GM10248 (cell line): ENCODE measurements around the gene PTPRR.

ENCODE experiments used
- CTCF ChIA-PET: fragments of 300-600 bp; sonication (Branson Sonifier 250); formaldehyde crosslinking; extraction: SDS; loops from one replicate; lab custom pipeline; 2021; ENCODE audit warnings: antibody characterized with exemption; lab: Yijun Ruan, JAX
- POLR2A ChIA-PET: fragments of 350-650 bp; sonication (Branson Sonifier 250); formaldehyde crosslinking; extraction: SDS; loops from one replicate; lab custom pipeline; 2020; ENCODE audit warnings: antibody characterized with exemption; lab: Yijun Ruan, JAX
- DNase-seq: peaks from one replicate; pipeline ENCODE4 v3.0.0; 2012; ENCODE audit errors: extremely low spot score
- CTCF ChIP-seq: IDR thresholded peaks from 2 replicates; pipeline ENCODE4 v1.5.1; 2012; ENCODE audit warnings: mild to moderate bottlenecking, low read depth; ENCODE audit errors: extremely low read depth, missing control alignments, control extremely low read depth

PTPRR gene

GRCh38 chr12:70840656-70841350, 79.7 kb downstream of the PTPRR start:
- POLR2A ChIA-PET, result no interaction called here
- no peak for TF ChIP-seq CTCF
- DNase-seq, result no peak
- CTCF ChIA-PET, result interaction anchor here (1.6 kb wide), 1 partner anchor 10 kb away, joined by 4 read pairs; no protein-coding TSS in a partner anchor

DNA sequence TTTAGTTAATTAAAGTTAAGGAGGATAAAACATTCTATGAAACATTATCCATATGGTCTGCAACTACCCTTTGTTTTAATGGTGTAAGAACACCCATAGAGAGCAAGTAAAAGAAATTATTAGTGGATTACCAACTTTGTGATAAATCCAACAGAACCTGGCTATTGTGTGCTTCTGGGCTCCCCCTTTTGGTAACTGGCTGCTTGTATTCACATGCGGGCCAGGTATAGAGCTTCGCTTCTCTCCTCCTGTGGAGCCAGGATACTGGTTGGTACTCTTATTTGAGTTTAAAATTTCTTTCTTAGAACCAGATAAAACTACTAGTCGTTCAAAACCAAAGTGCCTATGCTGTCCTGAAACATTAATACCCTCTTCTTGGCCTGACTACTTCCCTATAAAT, 81.0 kb downstream of the PTPRR start:
- no peak for TF ChIP-seq CTCF
- POLR2A ChIA-PET, result no interaction called here
- CTCF ChIA-PET, result interaction anchor here (1.6 kb wide), 1 partner anchor 8 kb away, joined by 4 read pairs; no protein-coding TSS in a partner anchor
- DNase-seq, result no peak

- no peak for DNase-seq
- no peak for TF ChIP-seq CTCF
- POLR2A ChIA-PET, result no interaction called here
- CTCF ChIA-PET, result no interaction called here
Observed at GRCh38 chr12:70838127-70838526, 82.4 kb downstream of the PTPRR start.

DNA sequence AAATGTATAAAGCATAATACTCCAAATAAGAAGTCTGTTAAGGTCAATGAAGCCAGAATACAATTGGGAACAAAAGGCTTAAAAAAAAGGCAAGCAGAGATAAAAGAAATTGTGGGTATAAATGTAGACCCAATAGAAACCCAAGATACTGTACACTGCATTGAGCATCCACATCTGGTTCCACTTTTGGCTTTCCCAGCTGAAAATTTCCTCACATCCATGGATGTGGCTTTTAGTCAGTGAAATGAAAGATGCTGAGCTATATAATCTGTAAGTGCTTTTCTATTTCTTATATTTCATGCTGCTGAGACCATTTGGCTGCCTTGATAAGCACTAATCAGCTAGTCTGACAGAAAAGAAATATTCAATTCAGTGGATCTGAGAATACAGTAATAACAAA, 83.5 kb downstream of the PTPRR start:
- ChIA-PET CTCF (interaction anchor here (1.9 kb wide), 1 partner anchor 38 kb away, joined by 4 read pairs; no protein-coding TSS in a partner anchor), POLR2A (no interaction called here)
- TF ChIP-seq CTCF, result no peak
- DNase-seq, result no peak

DNA sequence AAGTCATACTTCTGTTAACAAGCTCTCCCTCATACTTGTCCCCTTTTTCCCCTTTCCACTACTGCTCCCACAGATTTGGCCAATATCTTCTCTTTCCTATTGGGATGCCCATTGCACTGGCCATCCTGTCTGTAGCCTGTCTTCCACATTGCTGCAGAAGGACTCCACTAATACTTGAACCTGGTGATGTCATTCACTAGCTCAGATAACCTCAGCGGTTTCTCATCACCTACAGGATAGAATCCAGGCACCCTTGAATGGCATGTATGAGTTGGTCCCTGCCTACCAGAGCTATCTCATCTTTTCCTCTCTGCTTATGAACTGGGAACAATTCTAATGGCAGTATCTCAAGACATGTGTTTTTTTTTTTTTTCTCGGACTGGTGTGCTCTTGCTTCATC, 84.6 kb downstream of the PTPRR start:
- ChIA-PET POLR2A (interaction anchor here (0.6 kb wide), 1 partner anchor 911 kb away, joined by 3 read pairs; no protein-coding TSS in a partner anchor), CTCF (interaction anchor here (1.9 kb wide), 1 partner anchor 36 kb away, joined by 4 read pairs; no protein-coding TSS in a partner anchor)
- TF ChIP-seq CTCF, result no peak
- DNase-seq, result no peak

DNA sequence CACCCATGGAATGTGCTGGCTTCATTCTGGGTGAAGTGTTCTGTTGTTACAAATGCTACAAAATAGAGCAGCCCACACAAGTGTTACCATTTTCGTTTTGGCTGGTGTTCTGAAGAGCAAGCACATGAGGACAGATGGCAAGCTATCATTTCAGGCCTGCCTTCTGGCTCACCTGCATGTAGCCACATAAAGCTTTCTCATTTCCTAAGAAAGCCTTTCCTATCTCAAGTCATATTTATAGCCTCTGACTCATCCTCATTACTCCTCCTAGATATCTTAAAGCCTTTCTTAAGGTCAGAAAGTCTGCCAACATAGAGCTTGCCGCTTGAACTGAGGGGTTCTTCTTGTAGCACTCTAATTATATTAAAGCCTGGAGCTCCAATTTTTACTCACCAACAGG, 89.0 kb downstream of the PTPRR start:
- TF ChIP-seq CTCF, result no peak
- DNase-seq, result no peak
- ChIA-PET POLR2A (no interaction called here), CTCF (interaction anchor here (1.4 to 1.7 kb wide), 2 partner anchors 8 to 55 kb away, joined by 3 to 4 read pairs; no protein-coding TSS in a partner anchor)
